ENCODE data around the gene ADAMTS15.

GRCh38 chr11:130523166-130523565 lies 74.7 kb downstream of the ADAMTS15 start:
- no peak for TF ChIP-seq CTCF (IDR thresholded peaks at IDR 0.05; ENCODE audit: insufficient read depth, low read depth, low read length)
- no peak for TF ChIP-seq EZH2 (IDR thresholded peaks at IDR 0.05; ENCODE audit: insufficient read depth, low read length)
